GM12874 (cell line): Measurements from ENCODE around the gene COL9A1.

ENCODE experiments used
- CTCF ChIP-seq: IDR thresholded peaks from 2 replicates; pipeline ENCODE4 v1.5.1; 2011; ENCODE audit warnings: low read depth, mild to moderate bottlenecking, control low read depth, low read length, moderate library complexity; ENCODE audit not compliant: insufficient read depth

Gene COL9A1

GRCh38 chr6:70246118-70246517 lies 56.8 kb downstream of the COL9A1 start:
- no peak for TF ChIP-seq CTCF

- no peak for TF ChIP-seq CTCF
Measured at GRCh38 chr6:70241991-70242420, 60.9 kb downstream of the COL9A1 start.

GRCh38 chr6:70241031-70241430 lies 61.9 kb downstream of the COL9A1 start:
- no peak for TF ChIP-seq CTCF

GRCh38 chr6:70236343-70236742 lies 66.5 kb downstream of the COL9A1 start:
- TF ChIP-seq CTCF = no peak

- TF ChIP-seq CTCF = no peak
Measured at GRCh38 chr6:70234561-70235236, 68.2 kb downstream of the COL9A1 start.

- TF ChIP-seq CTCF = no peak
Measured at GRCh38 chr6:70231311-70231710, 71.6 kb downstream of the COL9A1 start.

- no peak for TF ChIP-seq CTCF
Measured at GRCh38 chr6:70225055-70225454, 77.8 kb downstream of the COL9A1 start.
